Heart left ventricle (tissue), 13 donors: Measurements from ENCODE around the gene PHLDA2.

Source experiments
- CTCF ChIP-seq, 12 donors: fragments of 200-600 bp; sonication (generic) in 4 of 12; IDR thresholded peaks; one replicate each; pipeline versions ENCODE4 v1.5.0 to v1.8.0; 2018 to 2022; ENCODE audit warnings: antibody characterized with exemption in 12 of 12, mild to moderate bottlenecking in 5 of 12
- POLR2A ChIP-seq, 2 donors: fragments of 450-650 bp; IDR thresholded peaks; one replicate each; pipeline ENCODE4 v1.6.1; 2017; ENCODE audit warnings: antibody characterized with exemption in 2 of 2, mild to moderate bottlenecking in 2 of 2, moderate library complexity in 2 of 2
- donor health status: ischemic (EF 13 %, LVEDD 7.1; RV severe dilation, severe dysfunction).
- donor health status: DM: no; HTN: yes; CAD: no.
- donor health status: DM: no; HTN: no; CAD: no.
- donor health status: ischemic (EF 25% LVEDD 6.9; RV normal size, moderate dysfunction).
- donor health status: ischemic (EF 25% LVEDD 5.7; RV mildly dilated, moderate dysfunction).
- donor health status: ischemic (EF 35%, LVEDD 5.7; RV mildly dilated, moderate dysfunction).
- donor health status: nonischemic (EF 11% LVEDD 7.7; RV severe dilation, severe dysfunction).
- donor health status: DM: yes; HTN: yes; CAD: no.
- donor health status: PGD.
- donor health status: ischemic (EF 29% LVEDD 5.4; RV normal size, mild dysfunction).
- donor health status: nonischemic (EF 23%, LVEDD 6.1; RV moderate dilation, normal function).

GRCh38 chr11:2924821-2925675, 4.2 kb downstream of the PHLDA2 start:
- TF ChIP-seq CTCF (IDR thresholded peaks at IDR 0.05) (no peak), POLR2A (IDR thresholded peaks at IDR 0.05) (no peak)
